Measurements from ENCODE around the gene ZNF664.
A peak's percentile ranks its signal among the peaks of the same experiment; 100 is the strongest.

ZNF664 gene

GRCh38 chr12:124055066-124055465 is 82.1 kb downstream of the ZNF664 start:
- no peak for TF ChIP-seq CTCF (conservative IDR thresholded peaks at IDR 0.05; ENCODE audit: low read depth, low read length)
- no peak overlapping the region for H3K4me3 ChIP-seq (ENCODE audit: low read depth, low read length)

GRCh38 chr12:124057691-124058090 is 84.7 kb downstream of the ZNF664 start:
- peak; percentile 28 for DNase-seq (ENCODE audit: low read depth)
- no peak for TF ChIP-seq CTCF (conservative IDR thresholded peaks at IDR 0.05; ENCODE audit: low read depth, low read length)
- H3K4me3 ChIP-seq (ENCODE audit: low read depth, low read length): no peak overlapping the region

More at GRCh38 chr12:124055066-124055465, 82.1 kb downstream of the ZNF664 start:
- no peak for DNase-seq (ENCODE audit: low read depth)

GRCh38 chr12:124059752-124060151 is 86.7 kb downstream of the ZNF664 start:
- no peak for DNase-seq (ENCODE audit: low read depth)
- H3K4me3 ChIP-seq (ENCODE audit: low read depth, low read length): no peak overlapping the region
- TF ChIP-seq CTCF (conservative IDR thresholded peaks at IDR 0.05; ENCODE audit: low read depth, low read length): no peak

Measured in choroid plexus epithelial cell (primary cell).